CD4-positive, alpha-beta T cell treated with Interleukin-1 beta for 1 hour (primary cell): ENCODE measurements around the gene GABARAP.

Source experiments
- DNase-seq, 2 donors: peaks; one replicate each; pipeline ENCODE4 v3.0.0-alpha.2; 2020 to 2022

GABARAP gene

DNA sequence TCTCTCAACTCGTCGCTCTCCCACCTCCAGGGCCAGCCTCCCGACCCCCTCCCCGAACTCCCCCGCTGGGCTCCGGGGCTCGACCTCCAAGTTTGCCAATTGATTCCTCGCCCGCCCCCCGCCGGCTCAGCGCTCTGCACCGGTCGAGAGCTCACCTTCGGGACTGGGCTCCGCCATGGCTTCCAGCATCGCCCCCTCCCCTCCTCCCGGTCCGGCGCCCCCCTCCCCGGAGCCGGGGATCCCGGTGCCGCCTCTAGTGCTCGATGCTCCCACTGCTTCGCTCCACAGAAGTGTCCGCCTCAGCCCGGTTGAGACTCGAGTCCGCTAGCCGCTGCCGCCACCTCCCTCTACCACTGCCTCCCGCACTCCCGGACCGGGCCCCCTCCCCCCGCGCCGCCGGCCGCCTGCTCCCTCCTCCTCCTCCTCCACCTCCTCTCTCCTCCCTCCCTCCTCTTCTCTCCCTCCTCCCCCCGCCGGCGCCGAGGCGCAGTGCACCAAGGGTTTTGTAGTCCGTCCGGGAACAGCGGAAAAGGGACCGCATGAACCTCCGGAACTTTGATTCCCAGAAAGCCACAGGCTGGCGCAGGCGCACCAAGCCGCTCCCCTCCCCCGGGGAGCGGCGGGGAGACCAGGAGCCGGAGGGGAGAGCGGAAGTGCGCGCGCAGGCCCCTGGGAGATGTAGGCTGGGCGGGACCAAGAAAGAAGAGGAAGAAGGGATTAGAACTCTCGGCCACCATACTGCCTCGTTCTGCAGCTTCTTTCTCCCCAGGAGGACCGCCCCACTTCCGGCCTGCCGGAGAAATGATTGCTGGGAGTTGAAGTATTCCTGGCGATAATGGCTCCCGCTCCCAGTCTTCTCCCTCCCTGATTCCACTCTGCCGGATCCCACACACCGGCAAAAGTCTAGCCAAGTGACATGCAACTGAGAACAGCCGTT lies 2.9 kb downstream of the GABARAP start, which contains the start of gene PHF23:
Gene PHF23 (minus strand): TSS at position 367 of the 937 bp plus-strand sequence. CDS start 178 bp downstream, at position 189.
- peak; percentile 99 for DNase-seq

DNA sequence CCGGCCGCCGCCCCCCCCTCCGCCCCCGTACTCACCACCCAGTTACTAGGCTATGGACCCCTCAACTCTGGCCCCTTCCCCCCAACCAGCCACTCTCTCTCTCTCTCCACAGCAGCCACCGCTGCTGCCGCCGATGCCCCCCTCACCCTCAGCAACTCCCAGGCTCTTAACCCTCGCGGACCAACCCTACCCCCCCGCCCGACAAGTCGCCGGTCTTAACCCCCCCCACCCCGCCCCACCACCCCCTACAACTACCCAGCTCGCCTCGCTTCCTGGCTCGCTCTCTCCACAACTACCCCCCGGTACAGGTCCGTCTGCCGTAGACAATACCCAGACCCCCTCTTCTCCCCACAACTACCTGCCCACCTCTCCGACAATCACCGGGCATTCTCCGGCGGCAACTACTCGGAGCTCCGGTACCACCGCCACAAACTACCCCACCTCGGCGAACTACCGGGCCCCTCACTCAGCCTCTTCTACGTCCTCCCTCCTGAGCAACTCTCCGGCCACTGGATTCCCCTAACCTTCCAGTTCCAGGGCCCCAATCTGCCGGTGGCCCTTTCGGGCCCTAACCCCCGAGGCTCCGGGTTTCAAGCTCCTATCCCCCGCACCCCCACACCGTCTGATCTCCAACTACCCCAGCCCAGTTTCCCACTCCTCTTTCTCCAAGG lies 3.7 kb downstream of the GABARAP start:
- peak; percentile 52 to 62 for DNase-seq

DNA sequence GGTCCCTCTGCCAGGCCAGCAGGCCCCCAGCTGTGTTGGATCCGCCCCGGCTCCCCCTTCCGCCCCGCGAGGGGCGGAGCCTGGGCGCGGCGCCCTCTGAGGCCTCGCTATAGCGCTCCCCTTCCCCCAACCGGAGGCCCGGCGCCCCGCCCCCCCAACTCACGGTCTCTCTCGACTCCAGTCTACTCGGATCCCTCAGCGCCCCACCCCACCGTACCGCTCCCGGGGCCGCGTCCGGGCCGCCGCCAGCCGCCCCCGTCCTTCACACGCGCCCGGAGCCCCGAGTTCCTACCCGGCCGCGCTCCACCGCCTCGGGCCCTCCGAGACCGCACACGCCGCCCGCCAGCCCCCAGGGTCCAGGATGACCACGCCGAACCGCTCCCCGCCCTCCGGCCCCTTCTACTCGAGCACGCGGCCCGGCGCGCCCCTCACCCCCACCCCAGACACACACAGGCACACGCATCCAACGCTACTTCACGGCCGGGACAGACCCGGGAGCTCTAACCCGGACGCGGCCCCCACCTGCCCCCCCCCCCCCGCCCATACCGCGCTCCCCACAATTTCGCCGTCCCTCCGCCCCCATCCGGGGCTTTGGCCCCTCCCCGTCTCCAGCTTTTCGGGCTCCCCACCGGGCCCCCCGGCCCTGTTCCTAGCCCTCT lies 4.4 kb downstream of the GABARAP start:
- peak; percentile 87 to 88 for DNase-seq

DNA sequence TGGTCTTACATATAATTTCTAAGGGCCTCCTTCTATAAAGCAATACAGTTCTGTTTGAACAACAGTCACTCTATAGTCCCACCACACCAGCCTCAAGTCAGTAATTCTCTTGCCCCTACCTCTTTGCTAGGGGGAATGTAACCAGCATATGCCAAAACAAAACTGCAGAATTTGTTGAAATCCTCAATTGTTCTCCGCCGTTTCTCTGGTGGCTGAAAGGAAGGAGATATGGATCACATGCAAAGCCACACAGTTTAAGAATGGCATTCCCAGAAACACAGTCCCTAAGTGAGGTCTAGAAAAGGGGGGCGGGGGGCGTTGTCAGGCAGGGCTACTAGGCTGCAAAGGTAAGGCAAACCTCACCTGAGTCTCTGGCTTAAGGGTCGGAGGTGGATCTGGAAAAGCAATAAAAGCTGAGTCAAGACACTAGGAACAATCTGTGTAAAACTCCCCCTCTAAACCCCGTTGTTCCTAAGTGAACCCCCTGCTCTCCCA lies 4.9 kb downstream of the GABARAP start:
- DNase-seq, result no peak

DNA sequence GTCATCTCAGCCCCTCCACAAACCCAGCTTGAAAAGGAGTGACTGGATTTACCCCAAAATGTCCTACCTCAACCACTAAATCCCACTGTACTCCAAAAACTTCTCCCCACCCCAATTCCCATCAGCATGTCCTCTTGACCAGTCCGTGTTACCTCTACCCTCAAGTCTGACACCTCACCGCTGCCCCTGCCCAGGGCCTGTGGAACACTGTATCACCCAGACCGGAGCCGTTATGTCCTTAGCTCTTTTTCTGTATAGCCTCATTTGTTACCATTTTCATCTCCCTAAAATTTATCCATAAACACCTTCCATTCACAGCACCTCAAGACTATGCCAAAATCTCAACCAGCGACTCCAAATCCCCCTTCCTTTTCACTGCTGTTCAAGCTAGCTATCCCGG lies 5.4 kb downstream of the GABARAP start:
- DNase-seq, result no peak

DNA sequence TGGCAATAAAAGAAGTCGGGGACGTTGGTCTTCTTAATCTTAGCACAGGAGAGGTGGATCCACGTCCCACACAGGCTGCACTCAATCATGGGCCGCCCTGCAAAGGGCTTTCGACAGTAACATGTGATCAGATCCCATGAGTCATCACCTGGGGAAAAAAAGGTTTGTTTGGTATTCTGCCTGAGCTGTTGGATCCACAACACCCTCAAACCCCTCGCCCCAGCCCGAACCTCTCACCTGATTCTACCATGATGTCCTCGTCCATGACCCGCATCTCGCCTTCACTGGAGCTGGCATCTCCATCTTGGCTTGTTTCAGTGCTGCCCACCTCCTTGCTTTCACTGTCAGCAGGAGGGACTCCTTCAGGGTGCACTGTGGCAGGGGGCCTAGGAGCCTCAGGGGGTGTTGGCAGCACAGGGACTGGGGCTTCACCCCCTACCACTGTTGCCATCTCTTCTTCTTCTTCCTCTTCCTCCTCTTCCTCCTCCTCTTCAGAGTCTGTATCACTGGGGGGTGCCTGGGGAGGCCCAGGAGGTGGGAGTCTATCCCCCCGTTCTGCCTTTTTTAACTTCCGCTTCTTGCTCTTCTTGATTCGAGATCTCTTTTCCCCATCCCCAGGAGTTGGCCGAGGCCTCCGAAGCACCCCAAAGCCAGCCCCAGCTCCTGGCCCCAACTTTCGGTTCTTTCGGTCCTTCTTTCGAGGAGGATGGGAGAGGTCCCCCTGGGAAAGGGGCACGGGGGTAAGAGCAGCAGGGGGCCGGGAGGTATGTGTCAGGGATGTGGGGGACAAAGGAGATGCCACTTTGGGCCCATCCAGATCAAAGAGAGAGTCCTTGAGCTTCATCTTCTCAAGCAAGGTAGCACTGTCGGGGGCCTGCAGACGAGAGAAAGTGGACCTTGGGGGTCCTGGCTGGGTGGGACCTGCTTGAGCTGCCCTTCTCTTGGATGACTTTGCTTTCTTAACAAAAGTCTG lies 6.3 kb downstream of the GABARAP start:
- DNase-seq, result no peak

DNA sequence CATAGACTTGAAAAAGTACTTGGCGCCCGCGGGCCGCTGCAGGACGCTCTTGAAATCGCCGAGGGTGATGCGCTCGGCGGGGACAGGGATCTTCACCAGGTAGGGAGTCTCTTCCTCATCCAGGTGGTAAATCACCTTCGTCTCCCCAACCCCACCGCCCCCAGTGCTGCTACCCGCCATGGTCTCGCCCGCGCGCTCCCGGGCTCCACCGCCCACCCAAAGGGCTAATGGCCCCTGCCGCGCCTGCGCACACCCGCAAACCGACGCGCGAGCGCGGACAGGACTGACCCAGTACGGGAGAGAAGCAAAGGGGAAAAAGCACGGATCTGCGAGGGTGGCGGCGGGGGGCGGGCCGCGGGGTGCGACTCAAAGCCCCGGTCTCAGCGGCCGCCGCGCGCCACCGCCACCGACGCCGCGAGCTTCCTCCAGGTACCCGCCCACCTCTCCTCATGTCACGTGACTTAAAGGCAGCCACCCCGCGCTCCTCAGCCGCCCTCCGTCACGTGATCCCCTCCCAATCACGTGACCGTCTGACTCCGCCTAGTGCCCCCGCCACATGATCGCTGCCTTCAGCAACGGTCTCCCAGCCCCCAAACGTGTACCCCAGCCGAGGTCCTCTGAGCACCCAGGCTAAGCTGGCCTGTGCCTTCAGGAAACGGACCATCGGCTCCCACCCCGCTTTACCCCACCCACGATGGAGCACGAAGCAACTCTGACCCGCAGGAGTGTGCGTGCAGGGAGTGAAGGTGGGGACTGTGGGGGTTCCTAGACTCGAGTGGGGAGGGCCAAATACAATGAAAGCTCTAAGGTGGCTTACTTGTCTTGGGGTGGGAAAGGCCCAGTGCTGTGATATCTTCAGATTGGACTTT lies 7.9 kb downstream of the GABARAP start, which contains the start of gene DVL2:
Gene DVL2 (minus strand): TSS at position 435 of the 869 bp plus-strand sequence. CDS start 255 bp downstream, at position 180.
- peak; percentile 95 for DNase-seq

DNA sequence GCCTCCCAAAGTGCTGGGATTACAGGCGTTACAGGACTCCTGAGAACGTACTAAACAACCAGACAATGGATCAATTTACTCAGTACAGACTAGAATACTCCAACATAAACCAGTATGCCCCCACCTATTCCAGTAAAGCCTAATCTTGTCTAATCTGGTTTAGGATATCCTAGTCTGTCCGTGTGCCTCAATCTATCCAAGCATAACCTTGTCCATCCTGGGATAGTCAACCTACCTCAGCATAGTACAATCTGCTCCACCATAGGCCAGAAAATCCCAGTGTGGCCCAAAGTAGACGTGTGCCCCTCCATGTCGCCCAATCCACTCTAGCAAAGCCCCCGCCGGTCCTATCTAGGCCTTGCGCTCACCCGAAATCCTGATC lies 8.6 kb downstream of the GABARAP start:
- no peak for DNase-seq

DNA sequence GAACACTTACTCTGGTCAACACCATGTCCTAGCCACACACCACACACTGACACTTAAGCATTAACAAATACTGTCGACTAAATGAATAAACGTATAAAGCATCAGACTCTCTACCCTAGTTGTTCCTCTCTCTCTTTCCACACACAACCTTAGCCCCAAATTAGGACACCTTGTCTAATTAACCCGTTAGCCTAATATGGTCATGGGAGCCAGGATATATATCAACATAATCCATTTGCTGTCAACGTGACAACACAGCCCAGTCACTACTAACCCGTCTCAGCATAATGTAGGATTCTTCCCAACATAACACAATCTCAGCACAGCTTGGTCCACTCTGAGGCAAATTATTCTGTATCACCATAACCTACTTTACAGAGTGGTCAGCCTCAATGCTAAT lies 10.1 kb downstream of the GABARAP start:
- no peak for DNase-seq

DNA sequence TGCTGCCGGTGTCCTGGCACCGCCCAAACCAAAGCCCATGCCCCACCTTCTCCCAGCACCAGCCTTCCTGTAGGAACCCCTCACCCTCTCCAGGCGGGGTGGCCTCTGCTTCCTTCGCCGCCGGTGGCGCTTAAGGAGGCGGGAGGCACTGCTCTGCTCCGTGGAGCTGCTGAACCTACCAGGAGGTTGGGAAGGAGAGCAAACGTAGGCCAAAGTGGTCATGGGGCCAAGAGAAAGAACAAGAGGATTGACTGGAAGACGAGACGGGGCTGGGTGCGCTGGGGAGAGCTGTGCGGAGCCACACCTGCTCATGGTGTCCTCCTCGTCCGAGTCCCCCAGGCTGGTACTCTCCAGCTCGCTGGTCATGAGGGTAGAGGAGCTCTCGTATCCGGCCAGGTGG lies 12.7 kb downstream of the GABARAP start:
- no peak for DNase-seq

DNA sequence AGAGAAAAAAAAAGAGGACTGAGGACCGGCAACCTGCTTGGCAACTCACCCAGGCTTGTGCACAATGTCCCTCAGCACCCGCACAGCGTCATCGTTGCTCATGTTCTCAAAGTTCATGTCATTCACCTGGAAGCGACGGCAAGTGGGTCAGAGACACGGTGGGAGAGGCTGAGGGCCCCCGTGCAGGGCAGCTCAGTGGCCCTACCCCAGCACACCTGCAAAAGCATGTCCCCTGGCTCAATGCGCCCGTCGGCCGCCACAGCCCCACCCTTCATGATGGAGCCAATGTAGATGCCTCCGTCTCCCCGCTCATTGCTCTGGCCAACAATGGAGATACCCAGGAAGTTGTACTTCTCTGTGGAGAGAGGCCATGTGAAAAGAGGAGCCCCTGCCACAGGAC lies 13.3 kb downstream of the GABARAP start:
- DNase-seq, result no peak

DNA sequence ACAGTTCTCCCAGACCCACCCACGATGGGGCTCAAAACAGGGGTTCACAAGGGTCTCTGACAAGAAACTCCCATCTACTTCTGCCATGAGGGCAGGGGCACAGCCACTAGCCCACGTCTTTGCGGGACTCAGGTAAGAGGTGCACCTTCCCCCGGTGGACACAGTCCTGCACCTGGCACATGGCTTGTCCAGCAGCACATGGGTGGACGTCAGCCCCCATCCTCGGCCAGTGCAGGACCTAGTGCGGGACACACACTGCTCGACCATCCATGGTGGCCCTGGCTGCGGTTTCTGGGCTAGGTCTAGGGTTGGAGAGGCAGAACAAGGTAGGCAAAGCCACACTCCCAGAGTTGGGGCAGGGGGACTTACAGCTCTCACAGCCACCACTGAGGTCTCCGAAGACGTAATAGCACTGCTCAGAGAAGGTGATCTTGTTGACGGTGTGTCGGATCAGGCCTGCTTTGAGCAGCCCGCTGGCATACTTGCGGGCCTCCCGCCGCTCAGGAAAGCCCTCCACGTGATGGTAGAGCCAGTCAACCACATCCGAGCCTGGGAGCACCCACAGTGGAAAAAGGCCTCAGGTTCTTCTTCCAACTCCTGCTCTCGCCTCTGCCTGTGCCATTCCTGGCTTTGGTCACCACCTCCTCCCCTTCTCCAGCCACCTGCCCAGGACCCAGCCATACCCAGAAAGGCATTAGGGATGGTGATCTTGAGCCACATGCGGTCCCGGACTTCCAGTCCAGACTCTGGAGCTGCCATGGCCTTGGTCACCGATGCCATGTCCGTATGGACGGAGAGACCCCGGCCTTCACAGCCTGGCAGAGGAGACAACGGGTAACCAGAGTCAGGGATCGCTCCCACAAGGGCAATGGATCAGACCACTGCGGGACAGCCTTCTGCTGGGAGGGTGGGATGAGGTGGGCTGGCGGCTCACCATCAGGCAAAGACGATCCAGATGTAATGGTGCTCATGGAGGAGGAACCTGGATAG lies 15.2 kb downstream of the GABARAP start:
- DNase-seq, result no peak

DNA sequence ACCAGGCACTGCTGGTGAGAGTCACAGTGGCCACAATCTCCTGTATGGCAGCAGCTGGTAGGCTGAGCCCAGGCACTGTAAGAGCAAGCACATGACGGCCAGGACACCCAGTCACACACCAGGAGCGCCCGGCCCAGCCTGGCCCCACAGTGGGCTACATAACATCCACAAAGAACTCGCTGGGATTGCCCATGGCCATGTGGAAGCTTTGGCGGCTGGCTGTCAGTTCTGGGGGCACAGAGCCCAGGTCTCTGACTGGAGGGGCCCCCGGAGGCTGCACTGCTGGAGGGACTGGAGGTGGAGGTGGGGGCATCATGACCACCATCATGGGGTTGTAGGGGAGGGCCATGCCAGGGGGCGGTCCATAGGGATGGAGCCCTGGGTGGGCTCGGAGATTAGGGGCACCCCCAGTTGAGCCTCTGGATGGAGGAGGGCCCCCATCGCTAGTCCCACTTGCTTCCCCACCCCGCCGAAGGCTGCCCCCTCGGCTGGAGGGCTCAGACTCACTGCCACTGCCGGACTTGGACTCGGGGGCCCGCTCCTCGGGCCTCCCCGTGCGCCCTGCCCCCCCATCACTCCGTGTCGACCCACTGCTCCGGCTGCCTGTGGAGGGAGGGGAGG lies 16.4 kb downstream of the GABARAP start:
- DNase-seq, result no peak

DNA sequence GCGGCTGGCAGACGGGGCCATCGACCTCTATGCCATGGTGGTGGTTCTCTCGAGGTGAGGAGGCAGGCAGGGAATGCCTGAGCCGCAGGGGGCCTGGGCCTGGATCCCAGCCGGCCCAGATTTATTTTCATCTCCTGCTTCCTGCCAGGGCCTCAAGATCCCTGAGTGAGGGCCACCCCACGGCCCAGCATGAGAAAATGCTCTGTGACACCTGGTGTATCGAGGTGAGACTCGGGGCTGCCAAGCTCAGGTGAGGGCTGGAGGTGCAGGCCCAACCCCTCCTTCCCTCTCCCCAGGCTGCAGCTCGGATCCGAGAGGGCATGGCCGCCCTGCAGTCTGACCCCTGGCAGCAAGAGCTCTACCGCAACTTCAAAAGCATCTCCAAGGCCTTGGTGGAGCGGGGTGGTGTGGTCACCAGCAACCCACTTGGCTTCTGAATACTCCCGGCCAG lies 17.6 kb downstream of the GABARAP start:
- DNase-seq, result no peak

DNA sequence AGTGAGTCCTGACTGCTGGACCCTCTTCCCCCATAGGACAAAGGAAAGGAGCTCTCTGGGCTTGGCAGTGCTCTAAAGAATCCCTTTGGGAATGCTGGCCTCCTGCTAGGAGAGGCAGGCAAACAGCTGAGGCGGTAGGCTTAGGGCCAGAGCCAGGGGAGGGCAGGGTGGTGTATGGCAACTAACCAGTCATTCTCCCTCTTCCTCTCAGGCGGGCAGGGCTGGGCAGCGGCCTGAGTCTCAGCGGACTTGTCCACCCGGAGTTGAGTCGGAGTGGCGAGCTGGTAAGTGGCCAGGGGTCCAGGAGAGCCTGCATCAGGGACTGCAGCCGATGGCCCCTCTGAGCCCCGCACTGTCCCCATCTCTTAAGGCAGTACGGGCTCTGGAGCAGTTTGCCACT lies 18.1 kb downstream of the GABARAP start:
- no peak for DNase-seq

DNA sequence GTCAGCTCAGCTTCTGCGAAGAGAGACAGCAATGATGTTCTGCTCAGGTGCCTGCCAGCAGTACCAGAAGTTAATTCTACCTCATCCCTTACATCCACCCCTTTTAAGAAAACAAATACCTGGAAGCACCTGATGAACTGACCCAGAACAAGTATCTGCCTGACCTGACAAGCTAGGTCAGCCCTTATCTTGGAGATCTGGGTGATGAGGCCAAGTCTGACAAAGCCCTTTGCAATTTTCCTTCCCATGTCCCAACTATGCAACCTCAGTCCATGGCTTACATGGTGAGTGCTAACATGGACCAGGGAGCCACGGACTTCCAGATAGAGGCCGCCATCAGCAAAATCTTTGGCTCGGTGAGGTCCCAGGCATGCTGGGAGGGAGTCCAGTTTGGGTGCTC lies 18.9 kb downstream of the GABARAP start:
- no peak for DNase-seq

DNA sequence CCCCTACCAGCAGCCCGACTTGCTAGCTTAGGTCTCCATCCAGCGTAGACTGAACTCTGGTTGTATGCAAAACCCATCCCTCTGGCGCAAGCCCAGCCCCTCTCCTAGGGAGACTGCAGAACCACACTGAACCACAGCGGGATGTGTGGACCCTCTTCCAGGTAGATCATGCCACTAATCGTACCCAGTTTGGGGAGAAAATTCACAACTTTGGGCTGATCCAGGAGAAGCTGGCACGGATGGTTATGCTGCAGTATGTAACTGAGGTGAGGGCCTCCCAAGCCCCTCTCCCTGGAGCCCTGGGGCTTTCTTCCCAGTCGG lies 19.3 kb downstream of the GABARAP start:
- DNase-seq, result no peak

DNA sequence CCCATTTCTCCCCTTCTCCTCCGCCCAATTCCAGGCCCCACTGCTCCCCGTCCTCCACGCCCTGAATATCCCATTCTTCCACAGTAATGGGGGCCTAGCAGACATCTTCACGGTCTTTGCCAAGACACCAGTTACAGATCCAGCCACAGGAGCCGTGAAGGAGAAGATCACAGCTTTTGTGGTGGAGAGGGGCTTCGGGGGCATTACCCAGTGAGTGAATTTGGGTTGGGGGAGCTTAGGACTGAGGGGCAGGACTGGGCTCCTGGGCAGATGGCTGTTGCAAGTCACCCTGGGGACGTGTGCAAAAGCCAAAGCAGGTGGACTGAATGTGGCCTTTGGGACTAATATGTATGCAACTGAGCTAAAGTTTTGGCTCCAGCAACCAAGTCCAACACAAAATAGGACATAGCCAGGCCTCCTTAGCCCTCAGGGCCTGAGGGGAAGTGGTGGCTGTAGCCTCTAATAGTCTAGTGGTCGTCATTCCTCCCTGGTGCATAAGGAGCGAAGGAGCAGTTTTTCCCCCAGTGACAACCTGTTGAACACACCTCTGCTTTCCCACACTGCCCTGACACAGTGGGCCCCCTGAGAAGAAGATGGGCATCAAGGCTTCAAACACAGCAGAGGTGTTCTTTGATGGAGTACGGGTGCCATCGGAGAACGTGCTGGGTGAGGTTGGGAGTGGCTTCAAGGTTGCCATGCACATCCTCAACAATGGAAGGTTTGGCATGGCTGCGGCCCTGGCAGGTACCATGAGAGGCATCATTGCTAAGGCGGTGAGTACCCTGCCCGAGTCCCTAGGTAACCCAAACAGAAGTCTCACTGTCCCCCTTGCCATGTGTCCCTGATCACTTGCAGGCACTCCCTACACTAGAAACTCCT lies 19.9 kb downstream of the GABARAP start:
- DNase-seq, result no peak
